Occipital lobe (tissue), 2 donors: Measurements from ENCODE around the gene EGF. TPM values are rescaled to one million over a fixed set of nuclear protein-coding genes. Genes with fewer than 3 reads are reported as not detected.
"Not testable (repeated sequence)": the region's sequence is repeated elsewhere in the genome, so short reads cannot be mapped to it uniquely, and the experiment has no call there.

Experiments used
- DNase-seq: peaks from one replicate; lab custom pipeline; 2025; lab: John Stamatoyannopoulos, UW
- total RNA-seq: library from RNA; depleted of rRNA; stranded (reverse); fragments of >200 nt; gene quantifications from one replicate; pipeline ENCODE4 v1.2.3, GENCODE V29; 2014

EGF gene
- total RNA-seq, 1 donor from 2014 or later: 1.7 TPM

- no peak for DNase-seq
Measured at GRCh38 chr4:109914322-109914721, 1.6 kb downstream of the EGF start.

- no peak for DNase-seq
Measured at GRCh38 chr4:109915385-109916026, 2.8 kb downstream of the EGF start.

GRCh38 chr4:109916027-109916409, 3.3 kb downstream of the EGF start:
- no peak for DNase-seq

GRCh38 chr4:109921384-109921808, 8.7 kb downstream of the EGF start:
- peak; percentile 3 for DNase-seq

GRCh38 chr4:109925396-109925795, 12.7 kb downstream of the EGF start:
- DNase-seq: no peak

- DNase-seq: no peak
Measured at GRCh38 chr4:109928327-109929045, 15.8 kb downstream of the EGF start.

- no peak for DNase-seq
Measured at GRCh38 chr4:109930464-109930863, 17.8 kb downstream of the EGF start.

- DNase-seq: no peak
Measured at GRCh38 chr4:109930872-109931271, 18.2 kb downstream of the EGF start.

- DNase-seq: no peak
Measured at GRCh38 chr4:109931318-109931717, 18.6 kb downstream of the EGF start.

- not testable (repeated sequence) for DNase-seq
Measured at GRCh38 chr4:109937352-109937751, 24.7 kb downstream of the EGF start.

- no peak for DNase-seq
Measured at GRCh38 chr4:109939190-109939589, 26.5 kb downstream of the EGF start.

- no peak for DNase-seq
Measured at GRCh38 chr4:109942292-109942926, 29.7 kb downstream of the EGF start.

GRCh38 chr4:109943745-109944144, 31.1 kb downstream of the EGF start:
- DNase-seq: no peak

GRCh38 chr4:109944591-109944990, 31.9 kb downstream of the EGF start:
- DNase-seq: no peak

- no peak for DNase-seq
Measured at GRCh38 chr4:109945056-109945455, 32.4 kb downstream of the EGF start.

GRCh38 chr4:109946120-109946519, 33.4 kb downstream of the EGF start:
- no peak for DNase-seq

- DNase-seq: no peak
Measured at GRCh38 chr4:109947457-109947856, 34.8 kb downstream of the EGF start.

- no peak for DNase-seq
Measured at GRCh38 chr4:109947918-109948317, 35.2 kb downstream of the EGF start.

GRCh38 chr4:109949099-109949718, 36.5 kb downstream of the EGF start:
- DNase-seq: not testable (repeated sequence)

GRCh38 chr4:109952612-109953011, 39.9 kb downstream of the EGF start:
- no peak for DNase-seq

- DNase-seq: no peak
Measured at GRCh38 chr4:109953556-109953955, 40.9 kb downstream of the EGF start.

- no peak for DNase-seq
Measured at GRCh38 chr4:109955146-109955545, 42.5 kb downstream of the EGF start.
